UCSD-AML1 (cell line): ENCODE measurements around the gene SLC7A5.
"Not testable (repeated sequence)": the region's sequence is repeated elsewhere in the genome, so short reads cannot be mapped to it uniquely, and the experiment has no call there.

ENCODE experiments used
- DNase-seq: peaks from one replicate; lab custom pipeline; 2025; ENCODE audit not compliant: unreplicated experiment; lab: John Stamatoyannopoulos, UW

The SLC7A5 gene

GRCh38 chr16:87862597-87863326 lies 6.5 kb downstream of the SLC7A5 start:
- DNase-seq, result not testable (repeated sequence)

GRCh38 chr16:87861300-87862099 lies 7.8 kb downstream of the SLC7A5 start:
- not testable (repeated sequence) for DNase-seq

- DNase-seq, result no peak
Measured at GRCh38 chr16:87860553-87861299, 8.6 kb downstream of the SLC7A5 start.

GRCh38 chr16:87858151-87858993 lies 10.9 kb downstream of the SLC7A5 start:
- DNase-seq, result peak; percentile 55

- no peak for DNase-seq
Measured at GRCh38 chr16:87856791-87857228, 12.5 kb downstream of the SLC7A5 start.

- peak; percentile 66 for DNase-seq
Measured at GRCh38 chr16:87855852-87856715, 13.2 kb downstream of the SLC7A5 start.

- no peak for DNase-seq
Measured at GRCh38 chr16:87854907-87855683, 14.2 kb downstream of the SLC7A5 start.

GRCh38 chr16:87854053-87854906 lies 15.0 kb downstream of the SLC7A5 start:
- DNase-seq, result peak; percentile 74

GRCh38 chr16:87853411-87854052 lies 15.8 kb downstream of the SLC7A5 start:
- peak; percentile 92 for DNase-seq

- DNase-seq, result no peak
Measured at GRCh38 chr16:87851601-87852000, 17.7 kb downstream of the SLC7A5 start.

- DNase-seq, result no peak
Measured at GRCh38 chr16:87851141-87851587, 18.1 kb downstream of the SLC7A5 start.

- DNase-seq, result peak; percentile 67
Measured at GRCh38 chr16:87850009-87851006, 19.0 kb downstream of the SLC7A5 start.

- DNase-seq, result no peak
Measured at GRCh38 chr16:87849419-87850008, 19.8 kb downstream of the SLC7A5 start.

- no peak for DNase-seq
Measured at GRCh38 chr16:87848676-87849345, 20.5 kb downstream of the SLC7A5 start.
